Muscle layer of colon (tissue), 2 donors: ENCODE data around the gene OVCA2.

ENCODE experiments used
- H3K27ac ChIP-seq: one replicate; pipeline ENCODE4 v1.7.0; 2013; ENCODE audit warnings: low read depth, mild to moderate bottlenecking, low read length, moderate library complexity
- H3K27me3 ChIP-seq, 2 donors: one replicate each; pipeline ENCODE4 v1.7.0; 2013; ENCODE audit warnings: low read length in 2 of 2, mild to moderate bottlenecking in 2 of 2; ENCODE audit not compliant: insufficient read depth in 2 of 2, control insufficient read depth in 1 of 2
- H3K36me3 ChIP-seq: one replicate; pipeline ENCODE4 v1.7.0; 2013; ENCODE audit warnings: mild to moderate bottlenecking, low read length; ENCODE audit not compliant: insufficient read depth
- H3K4me1 ChIP-seq: one replicate; pipeline ENCODE4 v1.7.0; 2013; ENCODE audit warnings: mild to moderate bottlenecking, low read length; ENCODE audit not compliant: insufficient read depth
- H3K4me3 ChIP-seq, 2 donors: one replicate each; pipeline ENCODE4 v1.7.0; 2013; ENCODE audit warnings: low read length in 2 of 2, low read depth in 1 of 2, mild to moderate bottlenecking in 1 of 2, moderate library complexity in 1 of 2
- H3K9ac ChIP-seq: one replicate; pipeline ENCODE4 v1.7.0; 2013; ENCODE audit warnings: low read length
- H3K9me3 ChIP-seq: one replicate; pipeline ENCODE4 v1.7.0; 2013; ENCODE audit warnings: mild to moderate bottlenecking, low read length
- donor health status: abdominal sarcoma.
- donor health status: Adenocarcinoma of cecum.

Gene OVCA2

DNA sequence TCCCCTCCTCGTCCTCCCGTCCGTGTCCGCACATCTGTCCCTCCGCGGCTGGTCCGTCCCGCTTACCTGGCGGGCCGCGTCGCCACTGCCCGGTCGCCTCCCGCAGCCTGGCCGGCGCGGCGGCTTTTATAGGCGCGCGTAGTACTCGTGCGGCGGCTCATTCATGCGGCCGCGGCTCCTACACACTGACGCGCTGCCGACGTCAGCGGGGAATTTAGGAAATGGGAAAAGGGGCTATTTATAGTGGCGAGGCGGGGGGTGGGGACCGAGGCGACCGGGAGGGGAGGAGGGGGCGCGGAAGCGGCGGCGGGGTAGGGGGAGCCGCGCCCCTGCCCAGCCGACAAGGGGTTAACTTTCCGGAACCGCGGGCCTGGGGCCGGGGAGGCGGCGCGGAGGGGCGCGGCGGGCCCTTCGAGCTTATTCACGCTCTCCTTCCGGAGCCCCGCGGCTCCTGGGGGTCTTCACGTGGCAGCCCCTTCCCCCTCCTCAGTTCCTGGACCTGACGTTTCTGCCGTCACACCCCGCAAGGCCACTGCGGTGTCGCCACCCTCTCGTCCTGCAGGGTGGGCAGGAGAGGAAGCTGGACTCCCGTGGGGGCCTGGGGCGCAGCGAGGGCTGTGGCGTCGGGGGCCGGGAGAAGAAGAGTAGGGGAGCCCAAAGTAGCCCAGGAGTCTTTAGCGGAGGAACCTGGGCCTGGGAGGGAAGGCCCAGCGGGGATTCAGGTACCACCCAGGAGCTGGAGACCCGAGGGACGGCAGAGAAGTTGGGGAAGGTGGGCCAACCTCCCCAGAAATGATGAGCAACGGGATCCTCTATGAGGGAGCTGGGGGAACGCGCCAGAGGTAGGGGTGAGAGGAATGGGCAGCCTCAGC lies 9.5 kb downstream of the OVCA2 start:
- Histone ChIP-seq H3K9ac (no peak overlapping the region), H3K27ac (no peak overlapping the region), H3K4me1 (peaks cover 20% of the 10 kb centered on the region)

DNA sequence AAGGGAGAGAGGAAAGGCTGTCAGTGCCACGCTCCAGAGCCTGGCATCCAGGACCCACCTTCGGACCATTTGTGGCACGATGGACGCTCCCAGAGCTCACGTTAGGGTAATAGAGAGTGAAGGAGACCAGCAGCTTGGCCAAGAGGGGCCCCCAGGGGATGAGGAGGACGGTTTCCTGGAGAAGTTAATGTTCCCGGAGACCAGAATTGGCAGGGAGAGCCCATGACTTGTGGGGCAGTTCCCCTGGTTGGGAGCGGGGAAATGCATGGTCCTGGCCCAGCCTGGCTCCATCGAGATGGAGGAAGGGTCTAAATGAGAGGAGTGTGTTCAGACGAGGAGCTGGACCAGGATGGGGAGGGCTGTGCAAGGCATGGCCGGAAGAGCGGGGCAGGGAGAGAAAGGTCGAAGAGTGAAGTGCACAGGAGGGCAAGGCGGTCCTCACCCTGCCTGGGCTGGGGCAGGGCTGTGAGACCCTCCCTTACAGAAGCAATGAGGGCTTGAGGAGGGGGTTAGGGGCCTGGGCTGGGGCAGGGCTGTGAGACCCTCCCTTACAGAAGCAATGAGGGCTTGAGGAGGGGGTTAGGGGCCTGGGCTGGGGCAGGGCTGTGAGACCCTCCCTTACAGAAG lies 10.2 kb downstream of the OVCA2 start:
- no peak overlapping the region for H3K27ac ChIP-seq
- no peak overlapping the region for H3K4me3 ChIP-seq
- no peaks in the 10 kb centered on the region for H3K36me3 ChIP-seq
- no peaks in the 10 kb centered on the region for H3K9me3 ChIP-seq
- peaks cover 16 to 40% of the 10 kb centered on the region in 2 donors for H3K27me3 ChIP-seq
- peaks cover 20% of the 10 kb centered on the region for H3K4me1 ChIP-seq
- no peak overlapping the region for H3K9ac ChIP-seq

More for the DNA sequence above, 9.5 kb downstream of the OVCA2 start:
- Histone ChIP-seq H3K9me3 (no peaks in the 10 kb centered on the region), H3K4me3 (no peak overlapping the region), H3K36me3 (no peaks in the 10 kb centered on the region), H3K27me3 (peaks cover 16 to 37% of the 10 kb centered on the region in 2 donors)

DNA sequence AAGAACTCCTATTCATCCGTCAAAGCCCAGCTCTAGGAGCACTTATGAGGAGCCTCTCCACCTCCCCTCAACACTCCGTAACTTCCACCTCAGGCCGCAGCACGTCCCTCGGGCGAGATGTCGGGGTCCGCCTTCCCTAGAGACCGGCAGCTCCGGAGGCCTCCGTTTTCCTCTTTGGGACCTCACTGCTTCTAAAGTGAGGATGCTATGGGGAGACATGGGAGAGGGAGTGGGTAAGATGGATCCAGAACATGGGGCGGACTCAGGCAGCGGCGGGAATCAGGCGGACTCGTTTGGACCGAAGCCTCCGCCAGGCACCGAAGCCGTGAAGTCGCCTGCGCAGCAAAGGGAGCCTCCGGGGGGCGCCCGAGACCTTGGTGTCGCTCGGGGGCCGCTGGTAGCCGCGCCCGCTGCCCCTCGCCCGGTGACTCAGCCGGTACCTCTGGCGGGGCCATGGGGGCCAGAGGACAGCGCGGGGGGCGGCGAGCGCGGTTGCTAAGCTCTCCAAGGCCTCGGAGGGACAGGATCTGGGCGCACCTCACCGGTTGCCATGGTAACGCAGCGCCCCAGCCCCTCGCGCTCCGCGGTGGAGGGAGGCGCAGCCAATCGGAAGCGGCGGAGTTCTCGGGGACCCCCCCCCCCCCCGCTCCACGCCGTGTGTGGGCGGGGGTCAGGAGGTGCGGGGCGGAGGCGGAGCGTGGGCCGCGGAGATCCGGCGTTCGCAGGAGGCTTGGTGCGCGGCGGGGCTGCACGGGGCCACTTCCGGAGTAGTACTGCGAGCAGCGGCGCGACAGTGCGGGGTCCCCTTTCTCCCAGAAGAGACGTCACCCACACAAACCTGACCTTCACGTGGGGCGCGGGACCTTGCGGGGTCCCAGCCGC lies 11.8 kb downstream of the OVCA2 start:
- no peaks in the 10 kb centered on the region for H3K36me3 ChIP-seq
- no peak overlapping the region for H3K9ac ChIP-seq
- H3K27me3 ChIP-seq = peaks cover 16 to 41% of the 10 kb centered on the region in 2 donors
- peaks cover 19% of the 10 kb centered on the region for H3K4me1 ChIP-seq
- H3K4me3 ChIP-seq = peak overlapping the region; percentile 21 to 49
- no peaks in the 10 kb centered on the region for H3K9me3 ChIP-seq
- peak overlapping the region; percentile 72 for H3K27ac ChIP-seq

DNA sequence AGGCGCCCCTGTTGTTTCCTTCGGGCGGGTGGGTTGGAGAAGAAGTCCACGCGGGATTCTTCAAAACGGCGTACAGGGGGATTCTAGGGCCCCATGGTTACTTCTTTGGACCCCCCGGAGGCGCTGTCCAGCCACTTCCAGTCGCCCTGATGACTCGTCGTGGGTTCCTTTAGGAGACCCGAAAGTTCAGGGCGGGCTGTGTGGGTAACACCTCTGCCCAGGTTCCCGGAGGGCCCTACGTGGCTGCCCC lies 12.4 kb downstream of the OVCA2 start:
- Histone ChIP-seq H3K9ac (no peak overlapping the region), H3K27me3 (peaks cover 10 to 46% of the 10 kb centered on the region in 2 donors), H3K9me3 (no peaks in the 10 kb centered on the region), H3K36me3 (no peaks in the 10 kb centered on the region), H3K27ac (peak overlapping the region; percentile 72), H3K4me3 (peak overlapping the region; percentile 27 to 49), H3K4me1 (peaks cover 14% of the 10 kb centered on the region)

DNA sequence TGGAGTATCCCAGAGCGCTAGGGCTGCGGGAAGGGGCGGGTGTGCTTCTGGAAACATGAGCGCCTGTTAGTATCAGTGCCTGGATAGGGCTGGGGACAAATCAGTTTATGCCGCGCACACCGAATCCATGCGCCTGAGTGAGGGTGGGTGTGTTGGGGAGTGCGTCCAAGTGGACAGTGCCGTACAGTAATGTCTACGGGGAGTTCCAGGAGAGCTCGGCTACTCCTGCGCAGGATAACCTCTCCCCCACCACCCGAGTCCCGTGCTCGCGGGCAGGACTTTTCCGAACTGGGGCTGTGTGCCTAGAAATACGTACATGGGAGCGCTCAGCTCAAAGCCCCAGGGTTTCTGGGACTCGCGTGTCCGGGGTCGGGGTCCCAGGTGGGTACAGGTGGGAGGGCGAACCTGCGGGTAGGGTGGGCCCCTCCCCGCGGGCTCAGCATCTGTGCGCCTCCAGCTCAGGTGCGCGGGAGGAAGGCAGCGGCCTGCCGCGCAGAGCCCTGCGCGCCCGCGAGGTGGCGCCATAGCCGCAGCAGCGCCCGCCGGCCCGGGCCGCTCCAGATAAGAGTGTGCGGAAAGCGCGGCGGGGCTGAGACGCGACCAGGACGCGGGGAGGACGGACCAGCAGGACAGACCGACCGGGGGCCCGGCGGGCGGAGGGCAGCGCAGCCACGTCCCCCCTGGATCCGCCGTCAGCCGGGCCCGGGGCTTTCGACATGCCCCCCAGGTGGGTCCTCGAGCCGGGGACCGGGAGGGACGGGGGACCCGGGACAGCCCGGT lies 12.9 kb downstream of the OVCA2 start, which contains the start of gene HIC1:
TSS of gene HIC1 (plus strand) at position 592 of the 780 bp plus-strand sequence. CDS start 1,588 bp downstream, outside the sequence.
- H3K27me3 ChIP-seq = peaks cover 7 to 46% of the 10 kb centered on the region in 2 donors
- peak within 1 kb of the TSS; percentile 27 to 49 for H3K4me3 ChIP-seq
- peak within 1 kb of the TSS; percentile 72 for H3K27ac ChIP-seq
- no peaks in the 10 kb centered on the region for H3K36me3 ChIP-seq
- H3K9ac ChIP-seq = no peak within 1 kb of the TSS
- peaks cover 14% of the 10 kb centered on the region for H3K4me1 ChIP-seq
- no peaks in the 10 kb centered on the region for H3K9me3 ChIP-seq

DNA sequence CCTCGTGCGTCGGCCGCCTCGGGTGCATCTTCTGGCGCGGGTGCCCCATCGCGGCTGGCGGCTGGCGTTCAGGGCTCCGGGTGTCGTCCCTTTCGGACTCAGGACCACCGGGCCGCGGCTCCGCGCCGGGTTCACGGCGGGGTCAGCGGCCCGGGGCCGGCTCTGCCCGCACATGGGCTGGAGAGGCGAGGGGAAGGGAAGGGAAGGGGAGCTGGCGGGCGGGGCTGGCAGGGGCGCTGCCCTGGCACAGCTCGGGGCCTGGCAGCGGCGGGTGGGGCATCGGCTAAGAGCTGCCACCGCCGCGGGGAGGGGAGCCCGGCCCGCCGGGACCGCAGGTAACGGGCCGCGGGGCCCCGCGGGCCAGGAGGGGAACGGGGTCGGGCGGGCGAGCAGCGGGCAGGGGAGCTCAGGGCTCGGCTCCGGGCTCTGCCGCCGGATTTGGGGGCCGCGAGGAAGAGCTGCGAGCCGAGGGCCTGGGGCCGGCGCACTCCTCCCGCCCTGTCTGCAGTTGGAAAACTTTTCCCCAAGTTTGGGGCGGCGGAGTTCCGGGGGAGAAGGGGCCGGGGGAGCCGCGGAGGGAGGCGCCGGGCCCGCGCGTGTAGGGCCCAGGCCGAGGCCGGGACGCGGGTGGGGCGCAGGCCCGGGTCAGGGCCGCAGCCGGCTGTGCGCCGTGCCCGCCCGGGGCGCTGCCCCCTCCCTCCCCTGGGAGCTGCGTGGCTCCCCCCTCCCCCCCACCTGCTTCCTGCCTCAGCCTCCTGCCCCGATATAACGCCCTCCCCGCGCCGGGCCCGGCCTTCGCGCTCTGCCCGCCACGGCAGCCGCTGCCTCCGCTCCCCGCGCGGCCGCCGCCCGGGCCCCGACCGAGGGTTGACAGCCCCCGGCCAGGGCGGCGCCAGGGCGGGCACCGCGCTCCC lies 13.7 kb downstream of the OVCA2 start:
- H3K9me3 ChIP-seq = no peaks in the 10 kb centered on the region
- peak overlapping the region; percentile 24 to 43 for H3K4me3 ChIP-seq
- no peak overlapping the region for H3K9ac ChIP-seq
- peaks cover 2% of the 10 kb centered on the region for H3K36me3 ChIP-seq
- peak overlapping the region; percentile 72 for H3K27ac ChIP-seq
- H3K27me3 ChIP-seq = peaks cover 7 to 44% of the 10 kb centered on the region in 2 donors
- H3K4me1 ChIP-seq = peaks cover 23% of the 10 kb centered on the region

DNA sequence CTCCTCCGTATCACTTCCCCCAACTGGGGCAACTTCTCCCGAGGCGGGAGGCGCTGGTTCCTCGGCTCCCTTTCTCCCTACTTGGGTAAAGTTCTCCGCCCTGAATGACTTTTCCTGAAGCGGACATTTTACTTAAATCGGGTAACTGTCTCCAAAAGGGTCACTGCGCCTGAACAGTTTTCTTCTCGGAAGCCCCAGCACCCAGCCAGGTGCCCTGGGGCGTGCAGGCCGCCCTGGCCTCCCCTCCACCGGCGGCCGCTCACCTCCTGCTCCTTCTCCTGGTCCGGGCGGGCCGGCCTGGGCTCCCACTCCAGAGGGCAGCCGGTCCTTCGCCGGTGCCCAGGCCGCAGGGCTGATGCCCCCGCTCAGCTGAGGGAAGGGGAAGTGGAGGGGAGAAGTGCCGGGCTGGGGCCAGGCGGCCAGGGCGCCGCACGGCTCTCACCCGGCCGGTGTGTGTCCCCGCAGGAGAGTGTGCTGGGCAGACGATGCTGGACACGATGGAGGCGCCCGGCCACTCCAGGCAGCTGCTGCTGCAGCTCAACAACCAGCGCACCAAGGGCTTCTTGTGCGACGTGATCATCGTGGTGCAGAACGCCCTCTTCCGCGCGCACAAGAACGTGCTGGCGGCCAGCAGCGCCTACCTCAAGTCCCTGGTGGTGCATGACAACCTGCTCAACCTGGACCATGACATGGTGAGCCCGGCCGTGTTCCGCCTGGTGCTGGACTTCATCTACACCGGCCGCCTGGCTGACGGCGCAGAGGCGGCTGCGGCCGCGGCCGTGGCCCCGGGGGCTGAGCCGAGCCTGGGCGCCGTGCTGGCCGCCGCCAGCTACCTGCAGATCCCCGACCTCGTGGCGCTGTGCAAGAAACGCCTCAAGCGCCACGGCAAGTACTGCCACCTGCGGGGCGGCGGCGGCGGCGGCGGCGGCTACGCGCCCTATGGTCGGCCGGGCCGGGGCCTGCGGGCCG lies 14.7 kb downstream of the OVCA2 start:
- Histone ChIP-seq H3K4me1 (peaks cover 23% of the 10 kb centered on the region), H3K27ac (peak overlapping the region; percentile 58), H3K36me3 (peaks cover 7% of the 10 kb centered on the region), H3K4me3 (peak overlapping the region; percentile 38 to 41), H3K9me3 (no peaks in the 10 kb centered on the region), H3K27me3 (peaks cover 7 to 36% of the 10 kb centered on the region in 2 donors), H3K9ac (no peak overlapping the region)

DNA sequence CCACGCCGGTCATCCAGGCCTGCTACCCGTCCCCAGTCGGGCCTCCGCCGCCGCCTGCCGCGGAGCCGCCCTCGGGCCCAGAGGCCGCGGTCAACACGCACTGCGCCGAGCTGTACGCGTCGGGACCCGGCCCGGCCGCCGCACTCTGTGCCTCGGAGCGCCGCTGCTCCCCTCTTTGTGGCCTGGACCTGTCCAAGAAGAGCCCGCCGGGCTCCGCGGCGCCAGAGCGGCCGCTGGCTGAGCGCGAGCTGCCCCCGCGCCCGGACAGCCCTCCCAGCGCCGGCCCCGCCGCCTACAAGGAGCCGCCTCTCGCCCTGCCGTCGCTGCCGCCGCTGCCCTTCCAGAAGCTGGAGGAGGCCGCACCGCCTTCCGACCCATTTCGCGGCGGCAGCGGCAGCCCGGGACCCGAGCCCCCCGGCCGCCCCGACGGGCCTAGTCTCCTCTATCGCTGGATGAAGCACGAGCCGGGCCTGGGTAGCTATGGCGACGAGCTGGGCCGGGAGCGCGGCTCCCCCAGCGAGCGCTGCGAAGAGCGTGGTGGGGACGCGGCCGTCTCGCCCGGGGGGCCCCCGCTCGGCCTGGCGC lies 15.4 kb downstream of the OVCA2 start:
- peaks cover 7 to 28% of the 10 kb centered on the region in 2 donors for H3K27me3 ChIP-seq
- peaks cover 12% of the 10 kb centered on the region for H3K36me3 ChIP-seq
- H3K9ac ChIP-seq = no peak overlapping the region
- peak overlapping the region in 1 of 2 donors; percentile 20 for H3K4me3 ChIP-seq
- peaks cover 29% of the 10 kb centered on the region for H3K4me1 ChIP-seq
- H3K9me3 ChIP-seq = no peaks in the 10 kb centered on the region
- H3K27ac ChIP-seq = no peak overlapping the region
